Transverse colon (tissue), 4 donors: ENCODE data around the gene NCOA1.

ENCODE experiments used
- CTCF ChIP-seq, 5 experiments: fragments of 200-600 bp in 3 of 5; fragments of 450-650 bp in 2 of 5; sonication (generic) in 3 of 5; IDR thresholded peaks; 1 replicate in 2 of 5; 2 replicates in 3 of 5; pipeline ENCODE4 v1.5.1; 2016 to 2017; ENCODE audit warnings: antibody characterized with exemption in 5 of 5, inconsistent platforms in 3 of 5, mild to moderate bottlenecking in 2 of 5, moderate library complexity in 1 of 5
- EP300 ChIP-seq: sonication (generic); formaldehyde crosslinking; IDR thresholded peaks from one replicate; pipeline ENCODE4 v1.6.1; 2017; ENCODE audit warnings: antibody characterized with exemption, low read depth
- POLR2A ChIP-seq: fragments of 450-650 bp; IDR thresholded peaks from one replicate; pipeline ENCODE4 v1.6.1; 2016; ENCODE audit warnings: antibody characterized with exemption, mild to moderate bottlenecking, moderate library complexity
- POLR2AphosphoS5 ChIP-seq, 3 donors: sonication (generic); formaldehyde crosslinking; IDR thresholded peaks; one replicate each; pipeline ENCODE4 v1.6.1; 2016; ENCODE audit warnings: antibody characterized with exemption in 3 of 3

GRCh38 chr2:24501813-24502212 is 10.8 kb downstream of the NCOA1 start:
- TF ChIP-seq EP300 (no peak), CTCF (IDR thresholded peaks at IDR 0.05) (no peak), POLR2A (no peak), POLR2AphosphoS5 (IDR thresholded peaks at IDR 0.05) (no peak)
